Natural killer cell (primary cell): Measurements from ENCODE around the gene MAGEB10. TPM values are rescaled to one million over a fixed set of nuclear protein-coding genes. Genes with fewer than 3 reads are reported as not detected.

Experiments used
- ATAC-seq, 3 donors: fragments of 150-1000 bp in 2 of 3; fragments of 200-7000 bp in 1 of 3; cut with Tn5 transposase; 1 replicate in 1 of 3; 2 replicates in 2 of 3; pipeline ENCODE4 v1.10.0; 2021; ENCODE audit warnings: mild to moderate bottlenecking in 2 of 3, moderate library complexity in 2 of 3
- DNase-seq, 2 donors: peaks; one replicate each; pipeline versions ENCODE4 v3.0.0 to v3.0.0-alpha.2; 2013 to 2021; ENCODE audit warnings: mixed read lengths in 1 of 2
- H3K27ac ChIP-seq: one replicate; pipeline ENCODE4 v1.5.1; 2013; ENCODE audit warnings: mild to moderate bottlenecking, low read length
- H3K27me3 ChIP-seq: one replicate; pipeline ENCODE4 v1.6.1; 2013; ENCODE audit warnings: low read length; ENCODE audit not compliant: control insufficient read depth, insufficient read depth
- H3K36me3 ChIP-seq: one replicate; pipeline ENCODE4 v1.6.1; 2013; ENCODE audit warnings: low read length; ENCODE audit not compliant: control insufficient read depth, insufficient read depth
- H3K4me1 ChIP-seq: one replicate; pipeline ENCODE4 v1.6.1; 2013; ENCODE audit warnings: low read length; ENCODE audit not compliant: control insufficient read depth, insufficient read depth
- H3K4me3 ChIP-seq: one replicate; pipeline ENCODE4 v1.5.1; 2013; ENCODE audit warnings: low read length
- H3K9me3 ChIP-seq: one replicate; pipeline ENCODE4 v1.6.1; 2013; ENCODE audit warnings: low read length; ENCODE audit not compliant: control insufficient read depth, insufficient read depth
- H3K27ac Mint-ChIP-seq, 2 donors: one replicate each; pipeline ENCODE4 v1.8.0; 2022; ENCODE audit warnings: mild to moderate bottlenecking in 2 of 2, mixed read lengths in 2 of 2, moderate library complexity in 1 of 2
- H3K27me3 Mint-ChIP-seq, 2 donors: one replicate each; pipeline ENCODE4 v1.8.0; 2022; ENCODE audit warnings: low read depth in 2 of 2, mixed read lengths in 2 of 2
- H3K36me3 Mint-ChIP-seq: one replicate; pipeline ENCODE4 v1.8.0; 2022; ENCODE audit warnings: mixed read lengths
- H3K4me1 Mint-ChIP-seq, 2 donors: one replicate each; pipeline ENCODE4 v1.8.0; 2022; ENCODE audit warnings: mixed read lengths in 2 of 2
- H3K4me3 Mint-ChIP-seq: one replicate; pipeline ENCODE4 v1.8.0; 2022; ENCODE audit warnings: mild to moderate bottlenecking, moderate library complexity, mixed read lengths
- H3K9me3 Mint-ChIP-seq, 2 donors: one replicate each; pipeline ENCODE4 v1.8.0; 2022; ENCODE audit warnings: mixed read lengths in 2 of 2
- WGBS: methylation state at CpG from one replicate; pipeline ENCODE4 v1.1.7; 2013; ENCODE audit warnings: missing lambda C conversion rate; ENCODE audit not compliant: insufficient coverage; 5-methylcytosine and 5-hydroxymethylcytosine counted together
- intact Hi-C: fragments of 100-400 bp; cut with micrococcal nuclease; formaldehyde crosslinking; loops from one replicate; pipeline ENCODE4 v1.14.2; 2022
- total RNA-seq, 4 donors: library from RNA; stranded (reverse); fragments of 120-200 nt in 1 of 4; gene quantifications; one replicate each; pipeline versions ENCODE4 v1.2.3 to v1.2.4, GENCODE V29; 2013 to 2022
- TF ChIP-seq, protein P1 (sequence below): fragments of 200-600 bp; IDR thresholded peaks from one replicate; pipeline ENCODE4 v1.8.0; 2022; ENCODE audit warnings: antibody characterized with exemption

The MAGEB10 gene
- total RNA-seq, 3 donors from 2014 or later (not counting 1 experiment from before 2014, with no cell fraction given): not detected

DNA sequence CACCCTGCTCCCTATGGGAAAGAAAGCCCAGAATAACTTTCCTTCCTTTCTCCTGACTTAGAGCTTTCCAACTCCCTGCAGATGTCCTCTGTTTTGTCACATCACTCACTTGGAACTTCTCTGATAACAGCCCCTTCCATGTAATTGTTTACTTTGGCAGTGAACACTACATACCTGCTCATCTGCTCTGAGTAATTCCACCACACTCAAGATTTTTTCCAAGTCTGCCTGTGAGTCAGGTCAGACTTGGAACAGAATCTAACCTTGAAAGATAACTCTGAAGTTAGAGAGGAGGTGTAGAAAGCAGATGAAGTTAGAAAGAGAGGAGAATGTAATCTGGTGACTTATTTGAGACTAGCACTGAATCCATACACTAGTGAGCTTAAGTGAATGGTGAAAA lies 7.4 kb downstream of the MAGEB10 start:
- Mint-ChIP-seq H3K27ac (no peak overlapping the region), H3K4me1 (no peaks in the 10 kb centered on the region), H3K4me3 (no peak overlapping the region), H3K9me3 (peaks cover 6 to 9% of the 10 kb centered on the region in 2 donors), H3K36me3 (no peaks in the 10 kb centered on the region), H3K27me3 (no peaks in the 10 kb centered on the region)
- Histone ChIP-seq H3K4me3 (no peak overlapping the region), H3K9me3 (no peaks in the 10 kb centered on the region), H3K36me3 (no peaks in the 10 kb centered on the region), H3K4me1 (no peaks in the 10 kb centered on the region), H3K27ac (no peak overlapping the region), H3K27me3 (no peaks in the 10 kb centered on the region)
- TF ChIP-seq, protein P1, sequence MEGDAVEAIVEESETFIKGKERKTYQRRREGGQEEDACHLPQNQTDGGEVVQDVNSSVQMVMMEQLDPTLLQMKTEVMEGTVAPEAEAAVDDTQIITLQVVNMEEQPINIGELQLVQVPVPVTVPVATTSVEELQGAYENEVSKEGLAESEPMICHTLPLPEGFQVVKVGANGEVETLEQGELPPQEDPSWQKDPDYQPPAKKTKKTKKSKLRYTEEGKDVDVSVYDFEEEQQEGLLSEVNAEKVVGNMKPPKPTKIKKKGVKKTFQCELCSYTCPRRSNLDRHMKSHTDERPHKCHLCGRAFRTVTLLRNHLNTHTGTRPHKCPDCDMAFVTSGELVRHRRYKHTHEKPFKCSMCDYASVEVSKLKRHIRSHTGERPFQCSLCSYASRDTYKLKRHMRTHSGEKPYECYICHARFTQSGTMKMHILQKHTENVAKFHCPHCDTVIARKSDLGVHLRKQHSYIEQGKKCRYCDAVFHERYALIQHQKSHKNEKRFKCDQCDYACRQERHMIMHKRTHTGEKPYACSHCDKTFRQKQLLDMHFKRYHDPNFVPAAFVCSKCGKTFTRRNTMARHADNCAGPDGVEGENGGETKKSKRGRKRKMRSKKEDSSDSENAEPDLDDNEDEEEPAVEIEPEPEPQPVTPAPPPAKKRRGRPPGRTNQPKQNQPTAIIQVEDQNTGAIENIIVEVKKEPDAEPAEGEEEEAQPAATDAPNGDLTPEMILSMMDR: no peak
- ATAC-seq: no peak
- intact Hi-C loops: no loop called here
- no peak for DNase-seq

DNA sequence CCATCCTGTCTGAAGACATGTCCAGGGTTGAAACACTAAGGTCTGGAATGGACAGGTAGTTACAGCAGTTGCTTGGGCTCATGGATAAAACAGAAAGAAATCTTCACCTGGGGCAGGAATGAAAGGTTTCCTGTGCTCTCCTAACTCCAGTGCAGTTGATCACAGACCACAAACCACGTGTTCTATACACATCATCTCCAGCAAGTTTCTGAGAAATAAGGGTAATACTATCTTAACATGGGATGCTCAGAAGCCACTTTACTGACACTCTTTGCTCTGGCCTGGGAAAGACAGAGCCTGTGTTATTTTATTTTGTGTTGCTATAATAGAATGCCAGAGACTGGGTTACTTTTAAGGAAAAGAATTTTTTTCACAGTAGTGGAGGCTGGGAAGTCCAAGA lies 16.0 kb downstream of the MAGEB10 start:
- intact Hi-C loops: no loop called here
- Histone ChIP-seq H3K9me3 (no peaks in the 10 kb centered on the region), H3K27ac (no peak overlapping the region), H3K4me1 (no peaks in the 10 kb centered on the region), H3K27me3 (no peaks in the 10 kb centered on the region), H3K36me3 (no peaks in the 10 kb centered on the region), H3K4me3 (no peak overlapping the region)
- H3K4me1 Mint-ChIP-seq: no peaks in the 10 kb centered on the region
- H3K4me3 Mint-ChIP-seq: no peak overlapping the region
- H3K27ac Mint-ChIP-seq: no peak overlapping the region
- no peaks in the 10 kb centered on the region for H3K36me3 Mint-ChIP-seq
- H3K27me3 Mint-ChIP-seq: no peaks in the 10 kb centered on the region
- TF ChIP-seq, protein P1: no peak
- DNase-seq (no peak), ATAC-seq (no peak)
- WGBS: no CpG with 5 or more reads among the region's 1 CpG
- peaks cover 0 to 2% of the 10 kb centered on the region in 2 donors for H3K9me3 Mint-ChIP-seq

DNA sequence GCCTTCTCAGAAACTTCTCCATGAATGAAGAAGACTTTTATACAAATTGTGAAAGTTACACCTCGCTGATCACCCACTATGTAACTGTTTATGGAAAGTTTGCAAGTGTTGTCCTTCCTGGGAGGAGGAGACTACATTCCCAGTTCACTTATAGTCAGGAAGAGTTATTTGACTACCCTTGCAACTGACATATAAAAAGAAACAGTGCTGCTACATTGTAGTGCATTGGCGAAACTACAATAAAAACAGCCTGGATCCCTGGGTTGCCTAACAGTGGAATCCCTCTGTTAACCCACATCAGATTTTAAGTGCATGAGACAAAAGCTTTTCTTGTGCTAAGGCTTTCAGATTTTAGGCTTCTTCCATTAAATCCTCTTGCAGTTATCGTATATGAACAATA lies 30.4 kb downstream of the MAGEB10 start:
- no peak for ATAC-seq
- H3K4me3 Mint-ChIP-seq: no peak overlapping the region
- no peaks in the 10 kb centered on the region for H3K4me1 Mint-ChIP-seq
- Histone ChIP-seq H3K9me3 (no peaks in the 10 kb centered on the region), H3K27ac (no peak overlapping the region), H3K27me3 (no peaks in the 10 kb centered on the region), H3K4me1 (no peaks in the 10 kb centered on the region), H3K36me3 (no peaks in the 10 kb centered on the region), H3K4me3 (no peak overlapping the region)
- 90% methylated on average over 1 of the region's 3 CpGs for whole genome bisulfite sequencing
- TF ChIP-seq, protein P1: no peak
- H3K9me3 Mint-ChIP-seq: peaks cover 6 to 7% of the 10 kb centered on the region in 2 donors
- no peaks in the 10 kb centered on the region for H3K27me3 Mint-ChIP-seq
- intact Hi-C loops: no loop called here
- no peak overlapping the region for H3K27ac Mint-ChIP-seq
- no peak for DNase-seq
- H3K36me3 Mint-ChIP-seq: no peaks in the 10 kb centered on the region

DNA sequence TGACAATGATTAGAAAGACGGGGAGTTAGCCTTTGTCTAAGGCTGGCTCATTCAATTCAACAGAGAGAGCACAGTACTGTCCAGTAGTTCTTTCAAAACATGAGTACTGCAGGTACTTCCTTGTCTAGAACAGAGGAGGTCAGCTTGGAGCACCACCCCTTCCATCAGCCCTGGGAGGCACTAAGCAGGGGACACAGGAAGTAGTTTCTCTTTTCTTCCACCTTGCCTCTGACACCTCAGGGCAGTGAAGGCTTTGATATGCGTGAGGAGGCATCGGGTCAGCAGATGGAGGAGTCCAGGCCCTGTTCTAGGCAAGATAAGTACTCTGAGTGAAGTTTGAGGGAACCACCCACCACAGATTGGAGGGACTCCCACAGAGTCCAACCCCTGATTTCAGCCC lies 33.1 kb downstream of the MAGEB10 start:
- TF ChIP-seq, protein P1: no peak
- no peak overlapping the region for H3K27ac Mint-ChIP-seq
- Histone ChIP-seq H3K4me1 (no peaks in the 10 kb centered on the region), H3K9me3 (no peaks in the 10 kb centered on the region), H3K27ac (no peak overlapping the region), H3K27me3 (no peaks in the 10 kb centered on the region), H3K4me3 (no peak overlapping the region), H3K36me3 (no peaks in the 10 kb centered on the region)
- ATAC-seq (no peak), DNase-seq (no peak)
- H3K27me3 Mint-ChIP-seq: no peaks in the 10 kb centered on the region
- no peaks in the 10 kb centered on the region for H3K4me1 Mint-ChIP-seq
- peaks cover 6 to 7% of the 10 kb centered on the region in 2 donors for H3K9me3 Mint-ChIP-seq
- H3K4me3 Mint-ChIP-seq: no peak overlapping the region
- H3K36me3 Mint-ChIP-seq: no peaks in the 10 kb centered on the region
- WGBS: 90% methylated on average over 3 of the region's 3 CpGs
- intact Hi-C loops: no loop called here
